Thymus (tissue), 11 donors: Measurements from ENCODE around the gene PSMB9. TPM values are rescaled to one million over a fixed set of nuclear protein-coding genes. Genes with fewer than 3 reads are reported as not detected.

Source experiments
- DNase-seq, 9 donors: peaks; one replicate each; pipeline ENCODE4 v3.0.0-alpha.2; 2013; ENCODE audit warnings: low spot score in 9 of 9, low read depth in 6 of 9, missing footprints in 1 of 9
- H3K27ac ChIP-seq, 2 donors: one replicate each; pipeline ENCODE4 v1.5.1; 2013; ENCODE audit warnings: control low read depth in 1 of 2, low read depth in 1 of 2, low read length in 1 of 2, mild to moderate bottlenecking in 1 of 2, moderate library complexity in 1 of 2
- H3K27me3 ChIP-seq, 2 donors: one replicate each; pipeline ENCODE4 v1.5.1; 2013; ENCODE audit warnings: low read length in 1 of 2; ENCODE audit not compliant: control insufficient read depth in 2 of 2, insufficient read depth in 1 of 2
- H3K36me3 ChIP-seq, 2 donors: one replicate each; pipeline ENCODE4 v1.5.1; 2013; ENCODE audit warnings: low read length in 1 of 2, mild to moderate bottlenecking in 1 of 2, moderate library complexity in 1 of 2; ENCODE audit not compliant: control insufficient read depth in 2 of 2, insufficient read depth in 2 of 2
- H3K4me1 ChIP-seq, 2 donors: one replicate each; pipeline ENCODE4 v1.5.1; 2013; ENCODE audit warnings: low read length in 2 of 2; ENCODE audit not compliant: control insufficient read depth in 2 of 2, insufficient read depth in 2 of 2
- H3K4me3 ChIP-seq, 2 donors: one replicate each; pipeline ENCODE4 v1.5.1; 2013; ENCODE audit warnings: low read length in 2 of 2, control low read depth in 1 of 2, mild to moderate bottlenecking in 1 of 2
- H3K9me3 ChIP-seq, 2 donors: one replicate each; pipeline ENCODE4 v1.5.1; 2013; ENCODE audit warnings: low read length in 1 of 2, mild to moderate bottlenecking in 1 of 2; ENCODE audit not compliant: control insufficient read depth in 2 of 2, insufficient read depth in 1 of 2
- WGBS: extraction: QIAGEN DNeasy Blood & Tissue Kit; methylation state at CpG from one replicate; pipeline ENCODE4 v1.1.7; 2013; 5-methylcytosine and 5-hydroxymethylcytosine counted together
- polyA plus RNA-seq: library from polyadenylated mRNA; stranded (reverse); fragments of 200-250 nt; gene quantifications from one replicate; pipeline ENCODE4 v1.2.3, GENCODE V29; 2013
- total RNA-seq: library from RNA; stranded (reverse); fragments of 120-200 nt; gene quantifications from one replicate; pipeline ENCODE4 v1.2.4, GENCODE V29; 2013
- donor health status: healthy.

PSMB9 gene
- total and polyA plus RNA-seq, 2 donors, result 143 to 159 TPM

GRCh38 chr6:32843331-32843978 is 10.5 kb upstream of the PSMB9 start:
- Histone ChIP-seq H3K27ac (peak overlapping the region; percentile 99), H3K9me3 (peaks cover 0 to 6% of the 10 kb centered on the region in 2 donors), H3K36me3 (peaks cover 25 to 60% of the 10 kb centered on the region in 2 donors), H3K4me3 (peak overlapping the region; percentile 93 to 94), H3K27me3 (no peaks in the 10 kb centered on the region), H3K4me1 (peaks cover 36 to 73% of the 10 kb centered on the region in 2 donors)
- DNase-seq, result peak in 1 of 9 donors; percentile 53
- WGBS, result 5% methylated on average over 28 of the region's 28 CpGs

- DNase-seq, result peak; percentile 93 to 99 (median 97)
- Histone ChIP-seq H3K4me3 (peak within 1 kb of the TSS; percentile 93 to 94), H3K4me1 (peaks cover 36 to 69% of the 10 kb centered on the region in 2 donors), H3K36me3 (peaks cover 32 to 67% of the 10 kb centered on the region in 2 donors), H3K27me3 (no peaks in the 10 kb centered on the region), H3K9me3 (peaks cover 0 to 6% of the 10 kb centered on the region in 2 donors), H3K27ac (peak within 1 kb of the TSS; percentile 99)
- WGBS, result under 1% methylated on average over 40 of the region's 40 CpGs
Measured at GRCh38 chr6:32843979-32844838, 9.8 kb upstream of the PSMB9 start, which contains the start of gene PSMB8. Gene PSMB8 (minus strand): TSS chr6:32844047. CDS start chr6:32843996, 51 bp downstream.

- H3K4me1 ChIP-seq, result peaks cover 36 to 62% of the 10 kb centered on the region in 2 donors
Measured at GRCh38 chr6:32844839-32845383, 9.1 kb upstream of the PSMB9 start.

GRCh38 chr6:32845384-32845884 is 8.6 kb upstream of the PSMB9 start:
- H3K9me3 ChIP-seq, result peaks cover 0 to 6% of the 10 kb centered on the region in 2 donors
- peaks cover 34 to 57% of the 10 kb centered on the region in 2 donors for H3K4me1 ChIP-seq
- DNase-seq, result peak in 5 of 9 donors; percentile 40 to 82 (median 63)
- no peaks in the 10 kb centered on the region for H3K27me3 ChIP-seq
- H3K27ac ChIP-seq, result peak overlapping the region; percentile 99
- 6% methylated on average over 10 of the region's 10 CpGs for WGBS
- H3K4me3 ChIP-seq, result peak overlapping the region; percentile 93 to 94
- H3K36me3 ChIP-seq, result peaks cover 37 to 70% of the 10 kb centered on the region in 2 donors

More at GRCh38 chr6:32844839-32845383, 9.1 kb upstream of the PSMB9 start:
- Histone ChIP-seq H3K36me3 (peaks cover 34 to 70% of the 10 kb centered on the region in 2 donors), H3K27ac (peak overlapping the region; percentile 99), H3K4me3 (peak overlapping the region; percentile 93 to 94), H3K9me3 (peaks cover 0 to 6% of the 10 kb centered on the region in 2 donors), H3K27me3 (no peaks in the 10 kb centered on the region)
- 2% methylated on average over 19 of the region's 19 CpGs for WGBS
- peak in 1 of 9 donors; percentile 60 for DNase-seq

GRCh38 chr6:32847004-32847403 is 7.0 kb upstream of the PSMB9 start:
- 97% methylated on average over 10 of the region's 10 CpGs for WGBS
- Histone ChIP-seq H3K36me3 (peaks cover 38 to 69% of the 10 kb centered on the region in 2 donors), H3K27me3 (no peaks in the 10 kb centered on the region), H3K27ac (no peak overlapping the region), H3K9me3 (no peaks in the 10 kb centered on the region), H3K4me1 (peaks cover 26 to 55% of the 10 kb centered on the region in 2 donors), H3K4me3 (no peak overlapping the region)
- no peak for DNase-seq

- H3K4me3 ChIP-seq, result no peak overlapping the region
- H3K9me3 ChIP-seq, result no peaks in the 10 kb centered on the region
- H3K4me1 ChIP-seq, result peaks cover 26 to 55% of the 10 kb centered on the region in 2 donors
- H3K27me3 ChIP-seq, result no peaks in the 10 kb centered on the region
- peaks cover 33 to 63% of the 10 kb centered on the region in 2 donors for H3K36me3 ChIP-seq
- no peak for DNase-seq
- no peak overlapping the region for H3K27ac ChIP-seq
- WGBS, result 99% methylated on average over 8 of the region's 8 CpGs
Measured at GRCh38 chr6:32847795-32848194, 6.2 kb upstream of the PSMB9 start.

- Histone ChIP-seq H3K4me1 (peaks cover 24 to 49% of the 10 kb centered on the region in 2 donors), H3K9me3 (no peaks in the 10 kb centered on the region), H3K4me3 (no peak overlapping the region), H3K36me3 (peaks cover 33 to 62% of the 10 kb centered on the region in 2 donors), H3K27me3 (no peaks in the 10 kb centered on the region), H3K27ac (no peak overlapping the region)
- DNase-seq, result no peak
- WGBS, result 79% methylated on average over 6 of the region's 6 CpGs
Measured at GRCh38 chr6:32849126-32849525, 4.9 kb upstream of the PSMB9 start.

GRCh38 chr6:32851025-32851424 is 3.0 kb upstream of the PSMB9 start:
- H3K27ac ChIP-seq, result no peak overlapping the region
- no peak for DNase-seq
- no peaks in the 10 kb centered on the region for H3K9me3 ChIP-seq
- H3K4me3 ChIP-seq, result no peak overlapping the region
- 97% methylated on average over 4 of the region's 4 CpGs for WGBS
- peaks cover 22 to 53% of the 10 kb centered on the region in 2 donors for H3K4me1 ChIP-seq
- H3K27me3 ChIP-seq, result peaks cover 0 to 2% of the 10 kb centered on the region in 2 donors
- H3K36me3 ChIP-seq, result peaks cover 33 to 61% of the 10 kb centered on the region in 2 donors
